Measurements from ENCODE around the gene KRT2. TPM values are rescaled to one million over a fixed set of nuclear protein-coding genes. Genes with fewer than 3 reads are reported as not detected.
A peak's percentile ranks its signal among the peaks of the same experiment; 100 is the strongest.

Gene KRT2
- total RNA-seq, 1 donor from 2014 or later = not detected

DNA sequence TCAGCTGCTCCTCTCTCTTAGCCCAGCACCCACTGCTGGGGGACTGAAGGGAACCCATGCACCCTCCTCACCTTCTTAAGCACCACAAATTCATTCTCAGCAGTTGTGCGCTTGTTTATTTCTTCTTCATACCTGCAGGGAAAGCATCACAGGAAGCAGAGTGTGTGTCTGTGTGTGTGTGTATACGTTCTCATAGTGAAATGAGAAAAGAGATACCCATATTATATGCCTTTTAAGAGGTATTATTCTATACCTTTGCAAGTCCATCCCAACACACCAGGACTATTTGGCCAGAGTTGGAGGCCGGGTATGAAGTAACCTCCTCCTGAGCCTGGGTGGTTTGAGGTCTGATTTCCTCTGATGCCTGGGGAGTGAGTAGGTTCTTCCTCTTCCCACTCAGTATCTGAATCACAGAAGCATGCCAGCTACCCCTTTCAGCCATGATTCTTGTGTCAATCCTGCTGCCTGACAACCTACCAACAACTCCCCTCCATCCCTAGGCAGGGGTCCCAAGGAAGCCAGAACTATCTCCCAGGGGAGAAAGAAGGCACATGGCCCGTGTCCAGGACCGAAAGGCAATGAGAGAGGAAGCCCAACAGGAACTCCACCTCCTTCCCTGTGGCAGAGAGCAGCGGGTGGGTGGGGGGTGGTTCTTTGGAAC lies 36.7 kb downstream of the KRT2 start:
- Mint-ChIP-seq H3K27ac (ENCODE audit: unreplicated experiment) (no peak overlapping the region), H3K4me3 (ENCODE audit: unreplicated experiment) (no peak overlapping the region)
- TF ChIP-seq CTCF (IDR thresholded peaks at IDR 0.05; ENCODE audit: insufficient read depth, low read depth, low read length) (no peak), EZH2 (IDR thresholded peaks at IDR 0.05; ENCODE audit: insufficient read depth, low read length) (no peak)

DNA sequence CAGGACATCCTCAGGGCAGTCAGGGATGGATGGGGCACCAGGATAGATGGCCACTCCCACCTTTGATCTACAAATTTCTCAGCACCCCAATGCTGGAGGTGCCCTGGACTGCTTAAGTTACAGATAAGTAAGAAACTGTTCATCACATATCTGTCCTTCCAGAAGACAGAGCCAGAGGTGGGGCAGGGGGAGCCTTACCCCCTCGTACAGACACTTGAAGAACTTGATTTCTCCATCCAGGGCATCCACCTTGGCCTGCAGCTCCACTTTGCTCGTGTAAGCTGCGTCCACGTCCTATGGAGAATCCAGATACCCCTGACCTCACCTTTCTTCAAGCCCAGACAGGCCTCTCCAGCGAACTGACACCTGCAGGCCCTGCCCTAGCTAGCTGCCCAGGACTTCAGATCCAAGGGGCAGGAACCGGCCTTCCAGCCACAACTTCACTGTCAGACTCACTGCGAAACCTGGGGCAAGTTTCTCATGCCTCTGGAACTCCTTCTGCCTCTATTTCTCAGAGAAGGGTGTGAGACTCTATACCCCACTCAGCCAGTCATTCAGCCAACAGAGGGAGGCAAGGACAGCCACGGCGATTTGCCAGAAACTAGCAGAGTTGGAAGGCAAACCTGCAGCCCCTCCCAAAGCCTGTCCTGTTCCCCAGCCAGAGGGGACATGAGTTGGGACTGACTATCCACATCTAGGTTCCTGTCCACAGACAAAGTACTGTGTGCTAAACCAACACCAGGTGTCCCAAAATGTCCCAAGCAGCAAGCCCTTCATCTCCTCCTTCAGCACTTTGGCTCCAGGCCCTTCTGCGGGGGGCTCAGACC lies 37.4 kb downstream of the KRT2 start:
- Histone ChIP-seq H3K27ac (ENCODE audit: low read depth, low read length) (no peak overlapping the region), H3K9ac (ENCODE audit: low read length) (no peak overlapping the region), H3K36me3 (ENCODE audit: insufficient read depth, low read length) (no peaks in the 10 kb centered on the region), H3K79me2 (ENCODE audit: insufficient read depth, low read length) (no peaks in the 10 kb centered on the region), H4K20me1 (ENCODE audit: insufficient read depth, low read length) (no peaks in the 10 kb centered on the region), H3K4me3 (ENCODE audit: insufficient read depth, low read depth, low read length) (no peak overlapping the region), H2AFZ (ENCODE audit: low read depth, low read length) (no peak overlapping the region), H3K4me1 (ENCODE audit: insufficient read depth, low read length) (no peaks in the 10 kb centered on the region), H3K4me2 (ENCODE audit: low read length) (no peak overlapping the region), H3K27me3 (ENCODE audit: insufficient read depth, low read length) (peaks cover 8% of the 10 kb centered on the region), H3K9me3 (ENCODE audit: insufficient read depth, low read depth, low read length) (no peaks in the 10 kb centered on the region)
- no peak overlapping the region for H3K4me3 Mint-ChIP-seq (ENCODE audit: unreplicated experiment)
- peaks cover 2% of the 10 kb centered on the region for H3K36me3 Mint-ChIP-seq (ENCODE audit: low read depth, unreplicated experiment)
- DNase-seq (ENCODE audit: low read depth) = no peak
- no peak overlapping the region for H3K27ac Mint-ChIP-seq (ENCODE audit: unreplicated experiment)
- peaks cover 6% of the 10 kb centered on the region for H3K4me1 Mint-ChIP-seq (ENCODE audit: low read depth, unreplicated experiment)
- TF ChIP-seq CTCF (IDR thresholded peaks at IDR 0.05; ENCODE audit: insufficient read depth, low read depth, low read length) (no peak), EZH2 (IDR thresholded peaks at IDR 0.05; ENCODE audit: insufficient read depth, low read length) (no peak)
- H3K27me3 Mint-ChIP-seq (ENCODE audit: low read depth, unreplicated experiment) = peaks cover 79% of the 10 kb centered on the region
- no peak for FAIRE-seq
- H3K9me3 Mint-ChIP-seq (ENCODE audit: unreplicated experiment) = no peaks in the 10 kb centered on the region

More for the DNA sequence above, 36.7 kb downstream of the KRT2 start:
- DNase-seq (ENCODE audit: low read depth) = peak; percentile 6
- Histone ChIP-seq H3K27me3 (ENCODE audit: insufficient read depth, low read length) (peaks cover 8% of the 10 kb centered on the region), H2AFZ (ENCODE audit: low read depth, low read length) (no peak overlapping the region), H3K9me3 (ENCODE audit: insufficient read depth, low read depth, low read length) (no peaks in the 10 kb centered on the region), H3K27ac (ENCODE audit: low read depth, low read length) (no peak overlapping the region), H3K4me3 (ENCODE audit: insufficient read depth, low read depth, low read length) (no peak overlapping the region), H3K4me1 (ENCODE audit: insufficient read depth, low read length) (no peaks in the 10 kb centered on the region), H4K20me1 (ENCODE audit: insufficient read depth, low read length) (no peaks in the 10 kb centered on the region), H3K9ac (ENCODE audit: low read length) (no peak overlapping the region), H3K79me2 (ENCODE audit: insufficient read depth, low read length) (no peaks in the 10 kb centered on the region), H3K4me2 (ENCODE audit: low read length) (no peak overlapping the region), H3K36me3 (ENCODE audit: insufficient read depth, low read length) (no peaks in the 10 kb centered on the region)
- Mint-ChIP-seq H3K4me1 (ENCODE audit: low read depth, unreplicated experiment) (peaks cover 6% of the 10 kb centered on the region), H3K9me3 (ENCODE audit: unreplicated experiment) (no peaks in the 10 kb centered on the region), H3K27me3 (ENCODE audit: low read depth, unreplicated experiment) (peaks cover 76% of the 10 kb centered on the region), H3K36me3 (ENCODE audit: low read depth, unreplicated experiment) (peaks cover 2% of the 10 kb centered on the region)
- FAIRE-seq = no peak

Data from astrocyte (in vitro differentiated cells and primary cell).